H4 (cell line): ENCODE results near the gene ZNF785. TPM values are rescaled to one million over a fixed set of nuclear protein-coding genes. Genes with fewer than 3 reads are reported as not detected.
A peak's percentile ranks its signal among the peaks of the same experiment; 100 is the strongest.
"Not testable (repeated sequence)": the region's sequence is repeated elsewhere in the genome, so short reads cannot be mapped to it uniquely, and the experiment has no call there.

Experiments used
- DNase-seq: peaks from one replicate; pipeline ENCODE4 v3.0.0-alpha.2; 2015; ENCODE audit warnings: low spot score
- total RNA-seq: library from RNA; depleted of rRNA; stranded (reverse); fragments of >200 nt; shearing (Covaris generic); gene quantifications from 2 replicates; pipeline ENCODE4 v1.2.3, GENCODE V29; 2014

Gene ZNF785
- total RNA-seq, 1 experiment from 2014 or later: 3.1 TPM

- no peak for DNase-seq
These were observed 19.5 kb downstream of the ZNF785 start for GRCh38 chr16:30565984-30566383.

GRCh38 chr16:30565526-30565925, 20.0 kb downstream of the ZNF785 start:
- DNase-seq: no peak

- no peak for DNase-seq
These were observed 23.5 kb downstream of the ZNF785 start for GRCh38 chr16:30562021-30562420.

GRCh38 chr16:30561089-30561816, 24.2 kb downstream of the ZNF785 start:
- no peak for DNase-seq

- DNase-seq: no peak
These were observed 25.8 kb downstream of the ZNF785 start for GRCh38 chr16:30559690-30560089.

GRCh38 chr16:30558789-30559377, 26.6 kb downstream of the ZNF785 start:
- no peak for DNase-seq

GRCh38 chr16:30557957-30558788, 27.3 kb downstream of the ZNF785 start, which contains the start of gene ZNF764:
Gene ZNF764, minus strand, starts transcription at chr16:30558374. Its CDS starts 192 bp downstream, at chr16:30558182.
- DNase-seq: peak; percentile 96

- no peak for DNase-seq
These were observed 27.9 kb downstream of the ZNF785 start for GRCh38 chr16:30557707-30557956.

- DNase-seq: no peak
These were observed 29.4 kb downstream of the ZNF785 start for GRCh38 chr16:30556125-30556473.

- no peak for DNase-seq
These were observed 30.0 kb downstream of the ZNF785 start for GRCh38 chr16:30555315-30556124.

GRCh38 chr16:30554557-30555314, 30.8 kb downstream of the ZNF785 start:
- DNase-seq: no peak

GRCh38 chr16:30553393-30553899, 32.1 kb downstream of the ZNF785 start:
- DNase-seq: no peak

- no peak for DNase-seq
These were observed 32.5 kb downstream of the ZNF785 start for GRCh38 chr16:30552956-30553355.

GRCh38 chr16:30551781-30552180, 33.7 kb downstream of the ZNF785 start:
- no peak for DNase-seq

- DNase-seq: no peak
These were observed 36.9 kb downstream of the ZNF785 start for GRCh38 chr16:30548416-30549253.

- no peak for DNase-seq
These were observed 39.4 kb downstream of the ZNF785 start for GRCh38 chr16:30546115-30546514.

- DNase-seq: no peak
These were observed 42.4 kb downstream of the ZNF785 start for GRCh38 chr16:30543067-30543466.

GRCh38 chr16:30541502-30542329, 43.8 kb downstream of the ZNF785 start:
- no peak for DNase-seq

GRCh38 chr16:30540916-30541464, 44.5 kb downstream of the ZNF785 start:
- not testable (repeated sequence) for DNase-seq
